Thymus (tissue), 11 donors: Measurements from ENCODE around the gene SHISAL1. TPM values are rescaled to one million over a fixed set of nuclear protein-coding genes. Genes with fewer than 3 reads are reported as not detected.

Source experiments
- DNase-seq, 9 donors: peaks; one replicate each; pipeline ENCODE4 v3.0.0-alpha.2; 2013; ENCODE audit warnings: low spot score in 9 of 9, low read depth in 6 of 9, missing footprints in 1 of 9
- H3K27ac ChIP-seq, 2 donors: one replicate each; pipeline ENCODE4 v1.5.1; 2013; ENCODE audit warnings: control low read depth in 1 of 2, low read depth in 1 of 2, low read length in 1 of 2, mild to moderate bottlenecking in 1 of 2, moderate library complexity in 1 of 2
- H3K27me3 ChIP-seq, 2 donors: one replicate each; pipeline ENCODE4 v1.5.1; 2013; ENCODE audit warnings: low read length in 1 of 2; ENCODE audit not compliant: control insufficient read depth in 2 of 2, insufficient read depth in 1 of 2
- H3K36me3 ChIP-seq, 2 donors: one replicate each; pipeline ENCODE4 v1.5.1; 2013; ENCODE audit warnings: low read length in 1 of 2, mild to moderate bottlenecking in 1 of 2, moderate library complexity in 1 of 2; ENCODE audit not compliant: control insufficient read depth in 2 of 2, insufficient read depth in 2 of 2
- H3K4me1 ChIP-seq, 2 donors: one replicate each; pipeline ENCODE4 v1.5.1; 2013; ENCODE audit warnings: low read length in 2 of 2; ENCODE audit not compliant: control insufficient read depth in 2 of 2, insufficient read depth in 2 of 2
- H3K4me3 ChIP-seq, 2 donors: one replicate each; pipeline ENCODE4 v1.5.1; 2013; ENCODE audit warnings: low read length in 2 of 2, control low read depth in 1 of 2, mild to moderate bottlenecking in 1 of 2
- H3K9me3 ChIP-seq, 2 donors: one replicate each; pipeline ENCODE4 v1.5.1; 2013; ENCODE audit warnings: low read length in 1 of 2, mild to moderate bottlenecking in 1 of 2; ENCODE audit not compliant: control insufficient read depth in 2 of 2, insufficient read depth in 1 of 2
- WGBS: extraction: QIAGEN DNeasy Blood & Tissue Kit; methylation state at CpG from one replicate; pipeline ENCODE4 v1.1.7; 2013; 5-methylcytosine and 5-hydroxymethylcytosine counted together
- polyA plus RNA-seq: library from polyadenylated mRNA; stranded (reverse); fragments of 200-250 nt; gene quantifications from one replicate; pipeline ENCODE4 v1.2.3, GENCODE V29; 2013
- total RNA-seq: library from RNA; stranded (reverse); fragments of 120-200 nt; gene quantifications from one replicate; pipeline ENCODE4 v1.2.4, GENCODE V29; 2013
- donor health status: healthy.

The SHISAL1 gene
- total and polyA plus RNA-seq, 2 donors = 0.27 to 0.33 TPM

- Histone ChIP-seq H3K4me1 (no peaks in the 10 kb centered on the region), H3K9me3 (no peaks in the 10 kb centered on the region), H3K27me3 (no peaks in the 10 kb centered on the region), H3K27ac (no peak overlapping the region), H3K4me3 (no peak overlapping the region), H3K36me3 (no peaks in the 10 kb centered on the region)
- 90% methylated on average over 6 of the region's 6 CpGs for WGBS
- no peak for DNase-seq
These were observed 56.7 kb downstream of the SHISAL1 start for GRCh38 chr22:44256085-44256484.

- no peak for DNase-seq
- Histone ChIP-seq H3K27me3 (no peaks in the 10 kb centered on the region), H3K27ac (no peak overlapping the region)
These were observed 57.9 kb downstream of the SHISAL1 start for GRCh38 chr22:44254811-44255210.

GRCh38 chr22:44249376-44250147, 63.2 kb downstream of the SHISAL1 start:
- Histone ChIP-seq H3K27me3 (no peaks in the 10 kb centered on the region), H3K36me3 (no peaks in the 10 kb centered on the region), H3K27ac (no peak overlapping the region), H3K9me3 (peaks cover 0 to 14% of the 10 kb centered on the region in 2 donors), H3K4me3 (no peak overlapping the region), H3K4me1 (no peaks in the 10 kb centered on the region)
- no peak for DNase-seq
- WGBS = 95% methylated on average over 12 of the region's 12 CpGs

More at GRCh38 chr22:44254811-44255210, 57.9 kb downstream of the SHISAL1 start:
- H3K9me3 ChIP-seq = peaks cover 0 to 2% of the 10 kb centered on the region in 2 donors
- H3K36me3 ChIP-seq = no peaks in the 10 kb centered on the region
- H3K4me1 ChIP-seq = no peaks in the 10 kb centered on the region
- 71% methylated on average over 2 of the region's 2 CpGs for WGBS
- H3K4me3 ChIP-seq = no peak overlapping the region

GRCh38 chr22:44248926-44249325, 63.8 kb downstream of the SHISAL1 start:
- H3K4me3 ChIP-seq = no peak overlapping the region
- H3K36me3 ChIP-seq = no peaks in the 10 kb centered on the region
- H3K27me3 ChIP-seq = no peaks in the 10 kb centered on the region
- no peaks in the 10 kb centered on the region for H3K4me1 ChIP-seq
- no peak overlapping the region for H3K27ac ChIP-seq
- DNase-seq = no peak
- WGBS = 97% methylated on average over 10 of the region's 10 CpGs
- H3K9me3 ChIP-seq = peaks cover 0 to 14% of the 10 kb centered on the region in 2 donors

GRCh38 chr22:44247923-44248892, 64.5 kb downstream of the SHISAL1 start:
- H3K4me1 ChIP-seq = no peaks in the 10 kb centered on the region
- H3K36me3 ChIP-seq = no peaks in the 10 kb centered on the region
- no peak overlapping the region for H3K27ac ChIP-seq
- DNase-seq = no peak
- no peaks in the 10 kb centered on the region for H3K27me3 ChIP-seq
- 96% methylated on average over 25 of the region's 25 CpGs for WGBS
- H3K4me3 ChIP-seq = no peak overlapping the region
- H3K9me3 ChIP-seq = peaks cover 0 to 14% of the 10 kb centered on the region in 2 donors

GRCh38 chr22:44247346-44247745, 65.4 kb downstream of the SHISAL1 start:
- no peak for DNase-seq
- Histone ChIP-seq H3K27me3 (no peaks in the 10 kb centered on the region), H3K9me3 (peaks cover 0 to 14% of the 10 kb centered on the region in 2 donors), H3K4me1 (no peaks in the 10 kb centered on the region), H3K36me3 (no peaks in the 10 kb centered on the region), H3K27ac (no peak overlapping the region), H3K4me3 (no peak overlapping the region)
- WGBS = 89% methylated on average over 5 of the region's 5 CpGs

GRCh38 chr22:44246615-44247326, 66.0 kb downstream of the SHISAL1 start:
- Histone ChIP-seq H3K27ac (no peak overlapping the region), H3K4me3 (no peak overlapping the region), H3K4me1 (no peaks in the 10 kb centered on the region), H3K9me3 (peaks cover 0 to 14% of the 10 kb centered on the region in 2 donors), H3K36me3 (no peaks in the 10 kb centered on the region), H3K27me3 (no peaks in the 10 kb centered on the region)
- no peak for DNase-seq
- WGBS = 89% methylated on average over 8 of the region's 8 CpGs

- no peak for DNase-seq
- Histone ChIP-seq H3K36me3 (no peaks in the 10 kb centered on the region), H3K9me3 (peaks cover 0 to 14% of the 10 kb centered on the region in 2 donors), H3K4me3 (no peak overlapping the region), H3K27ac (no peak overlapping the region), H3K4me1 (no peaks in the 10 kb centered on the region), H3K27me3 (no peaks in the 10 kb centered on the region)
- WGBS = 92% methylated on average over 8 of the region's 8 CpGs
These were observed 66.9 kb downstream of the SHISAL1 start for GRCh38 chr22:44245867-44246266.
